ENCODE measurements around the gene FCHO1. TPM values are rescaled to one million over a fixed set of nuclear protein-coding genes. Genes with fewer than 3 reads are reported as not detected.

The FCHO1 gene
- total and polyA plus RNA-seq, 11 donors: 0.29 to 3.3 (median 0.67) TPM

DNA sequence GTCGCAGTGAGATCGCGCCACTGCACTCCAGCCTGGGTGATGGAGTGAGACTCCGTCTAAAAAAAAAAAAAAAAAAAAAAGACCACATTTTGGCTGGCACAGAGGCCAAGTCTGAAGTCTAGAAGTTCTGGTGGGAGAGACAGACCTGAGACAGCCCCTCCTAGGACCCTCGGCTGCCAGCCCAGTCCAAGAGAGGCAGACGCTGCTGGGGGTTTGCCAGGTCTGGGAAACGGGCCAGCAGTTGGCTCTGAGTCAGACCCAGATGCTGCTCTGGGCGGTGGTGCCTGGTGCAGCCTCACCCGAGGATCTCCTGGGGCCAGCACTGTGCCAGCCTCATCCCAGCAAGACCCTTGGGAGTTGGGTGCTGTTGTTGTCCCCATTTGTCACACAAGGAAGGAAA is 5.8 kb downstream of the FCHO1 start:
- H3K27me3 ChIP-seq: no peaks in the 10 kb centered on the region

DNA sequence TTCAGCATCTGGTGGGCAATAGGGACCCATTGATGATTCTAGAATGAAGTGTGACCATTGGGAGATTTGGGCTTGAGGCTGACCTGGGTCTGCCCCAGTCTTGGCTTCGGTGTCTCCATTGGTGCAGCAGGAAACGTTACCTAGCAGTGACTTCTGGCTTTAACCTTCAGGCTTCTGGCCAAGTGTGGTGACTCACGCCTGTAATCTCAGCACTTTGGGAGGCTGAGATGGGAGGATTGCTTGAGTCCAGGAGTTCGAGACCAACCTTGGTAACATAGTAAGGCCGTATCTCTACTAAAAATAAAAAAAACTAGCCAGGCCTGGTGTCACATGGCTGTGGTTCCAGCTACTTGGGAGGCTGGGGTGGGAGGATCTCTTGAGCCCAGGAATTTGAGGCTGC is 7.2 kb downstream of the FCHO1 start:
- H3K4me3 ChIP-seq: no peak overlapping the region
- intact Hi-C loops (cut with DNase I): no loop called here
- TF ChIP-seq, protein P1, sequence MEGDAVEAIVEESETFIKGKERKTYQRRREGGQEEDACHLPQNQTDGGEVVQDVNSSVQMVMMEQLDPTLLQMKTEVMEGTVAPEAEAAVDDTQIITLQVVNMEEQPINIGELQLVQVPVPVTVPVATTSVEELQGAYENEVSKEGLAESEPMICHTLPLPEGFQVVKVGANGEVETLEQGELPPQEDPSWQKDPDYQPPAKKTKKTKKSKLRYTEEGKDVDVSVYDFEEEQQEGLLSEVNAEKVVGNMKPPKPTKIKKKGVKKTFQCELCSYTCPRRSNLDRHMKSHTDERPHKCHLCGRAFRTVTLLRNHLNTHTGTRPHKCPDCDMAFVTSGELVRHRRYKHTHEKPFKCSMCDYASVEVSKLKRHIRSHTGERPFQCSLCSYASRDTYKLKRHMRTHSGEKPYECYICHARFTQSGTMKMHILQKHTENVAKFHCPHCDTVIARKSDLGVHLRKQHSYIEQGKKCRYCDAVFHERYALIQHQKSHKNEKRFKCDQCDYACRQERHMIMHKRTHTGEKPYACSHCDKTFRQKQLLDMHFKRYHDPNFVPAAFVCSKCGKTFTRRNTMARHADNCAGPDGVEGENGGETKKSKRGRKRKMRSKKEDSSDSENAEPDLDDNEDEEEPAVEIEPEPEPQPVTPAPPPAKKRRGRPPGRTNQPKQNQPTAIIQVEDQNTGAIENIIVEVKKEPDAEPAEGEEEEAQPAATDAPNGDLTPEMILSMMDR (IDR thresholded peaks at IDR 0.05): no peak
- no peak for TF ChIP-seq POLR2A (IDR thresholded peaks at IDR 0.05)
- no peak for DNase-seq
- ATAC-seq: no peak
- H3K36me3 ChIP-seq: no peaks in the 10 kb centered on the region
- no peak overlapping the region for H3K27ac ChIP-seq
- peaks cover 0 to 24% (median 0%) of the 10 kb centered on the region in 12 donors for H3K4me1 ChIP-seq
- 61 to 64% (median 62%) methylated on average over 5 of the region's 5 CpGs for WGBS, 4 donors
- H3K27me3 ChIP-seq: no peaks in the 10 kb centered on the region
- H3K9me3 ChIP-seq: no peaks in the 10 kb centered on the region

More for the DNA sequence above, 5.8 kb downstream of the FCHO1 start:
- Histone ChIP-seq H3K9me3 (no peaks in the 10 kb centered on the region), H3K27ac (no peak overlapping the region), H3K4me3 (no peak overlapping the region), H3K36me3 (no peaks in the 10 kb centered on the region), H3K4me1 (peaks cover 0 to 24% (median 0%) of the 10 kb centered on the region in 12 donors)
- 22 to 35% (median 30%) methylated on average over 9 of the region's 9 CpGs for WGBS, 4 donors
- intact Hi-C loops (cut with DNase I): no loop called here
- ATAC-seq (peak; percentile 71 to 93 (median 89)), DNase-seq (peak; percentile 52 to 78 (median 70))
- TF ChIP-seq, protein P1 (IDR thresholded peaks at IDR 0.05): no peak

DNA sequence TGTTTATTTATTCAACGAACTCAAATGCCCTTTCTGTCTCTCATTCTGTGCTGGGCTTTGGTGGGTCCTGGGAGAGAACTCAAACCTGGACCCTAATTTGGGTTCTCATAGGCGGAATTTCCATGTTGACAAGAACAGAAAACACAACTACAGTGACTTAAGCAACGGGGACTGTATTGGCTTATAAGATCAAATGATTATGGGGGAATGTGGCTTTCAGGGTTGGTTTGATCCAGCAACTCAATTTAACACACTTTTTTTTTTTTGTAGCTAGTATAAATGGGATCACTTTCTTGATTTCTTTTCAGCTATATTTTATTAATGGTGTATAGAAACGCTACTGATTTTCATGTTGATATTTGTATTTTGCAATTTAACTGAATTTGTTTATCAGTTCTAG is 9.9 kb downstream of the FCHO1 start:
- TF ChIP-seq, protein P1 (IDR thresholded peaks at IDR 0.05): no peak
- no peak for TF ChIP-seq POLR2A (IDR thresholded peaks at IDR 0.05)
- intact Hi-C loops (cut with DNase I): loop anchor here in 5 of 10 donors (10.0 kb wide), 4 partner anchors 56 to 306 kb away; no protein-coding TSS in a partner anchor

DNA sequence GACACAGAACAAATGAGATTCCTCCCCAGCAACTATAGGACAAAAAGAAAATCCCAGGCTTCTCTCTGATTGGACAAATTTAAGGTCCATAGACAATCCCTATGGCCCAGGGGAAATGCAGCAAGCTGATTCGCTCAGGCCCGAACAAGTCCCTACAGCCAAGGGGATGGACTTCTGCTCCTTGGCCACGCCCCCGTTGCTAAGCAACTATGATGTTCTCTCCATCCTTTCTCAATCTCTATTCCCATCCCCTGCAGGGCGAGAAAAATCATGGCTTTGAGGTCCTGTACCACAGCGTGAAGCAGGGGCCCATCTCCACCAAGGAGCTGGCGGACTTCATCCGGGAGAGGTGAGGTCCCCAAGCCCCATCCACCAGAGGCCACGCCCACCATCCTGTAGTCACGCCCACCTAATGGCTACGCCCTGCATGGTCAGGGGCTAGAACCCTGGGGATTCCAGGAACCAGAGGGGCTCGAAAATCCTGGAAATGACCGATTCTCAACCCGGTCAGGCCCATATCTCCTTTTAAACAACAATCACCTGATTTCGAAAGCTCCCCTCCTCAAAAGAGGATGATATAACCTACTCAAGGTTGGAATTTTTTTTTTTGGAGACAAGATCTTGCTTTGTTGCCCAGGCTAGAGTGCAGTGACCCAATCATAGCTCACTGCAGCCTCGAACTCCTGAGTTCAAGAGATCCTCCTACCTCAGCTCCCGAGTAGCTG is 11.4 kb downstream of the FCHO1 start:
- Histone ChIP-seq H3K27me3 (no peaks in the 10 kb centered on the region), H3K4me1 (peaks cover 0 to 13% (median 6%) of the 10 kb centered on the region in 12 donors), H3K36me3 (peaks cover 0 to 9% (median 0%) of the 10 kb centered on the region in 9 donors), H3K27ac (no peak overlapping the region), H3K9me3 (no peaks in the 10 kb centered on the region), H3K4me3 (no peak overlapping the region)
- TF ChIP-seq, protein P1 (IDR thresholded peaks at IDR 0.05): no peak
- no peak for TF ChIP-seq POLR2A (IDR thresholded peaks at IDR 0.05)
- ATAC-seq (no peak), DNase-seq (no peak)
- WGBS, 4 donors: 55 to 68% (median 58%) methylated on average over 17 of the region's 17 CpGs
- intact Hi-C loops (cut with DNase I): loop anchor here in 5 of 10 donors (10.0 kb wide), 4 partner anchors 58 to 308 kb away; no protein-coding TSS in a partner anchor

More for the DNA sequence above, 9.9 kb downstream of the FCHO1 start:
- peaks cover 0 to 6% (median 0%) of the 10 kb centered on the region in 9 donors for H3K36me3 ChIP-seq
- no peak for ATAC-seq
- DNase-seq: no peak
- no peaks in the 10 kb centered on the region for H3K27me3 ChIP-seq
- no peak overlapping the region for H3K27ac ChIP-seq
- H3K4me1 ChIP-seq: peaks cover 0 to 9% (median 0%) of the 10 kb centered on the region in 12 donors
- WGBS, 4 donors: 79 to 86% (median 84%) methylated on average over 4 of the region's 4 CpGs
- H3K9me3 ChIP-seq: no peaks in the 10 kb centered on the region
- no peak overlapping the region for H3K4me3 ChIP-seq
